Aorta (tissue), 5 donors: ENCODE data around the gene LST1. TPM values are rescaled to one million over a fixed set of nuclear protein-coding genes. Genes with fewer than 3 reads are reported as not detected.
A peak's percentile ranks its signal among the peaks of the same experiment; 100 is the strongest.

Experiments
- ATAC-seq: fragments of 200-7000 bp; cut with Tn5 transposase; one replicate; pipeline ENCODE4 v1.9.1; 2022; ENCODE audit warnings: moderate library complexity; ENCODE audit not compliant: low FRiP score
- DNase-seq, 2 donors: peaks; one replicate each; pipeline ENCODE4 v3.0.0-alpha.2; 2020
- H3K27ac ChIP-seq, 2 donors: one replicate each; pipeline ENCODE4 v1.5.1; 2013; ENCODE audit warnings: low read length in 2 of 2, mild to moderate bottlenecking in 2 of 2, moderate library complexity in 2 of 2, control low read depth in 1 of 2, inconsistent platforms in 1 of 2, low read depth in 1 of 2
- H3K27me3 ChIP-seq, 2 donors: one replicate each; pipeline ENCODE4 v1.6.1; 2013; ENCODE audit warnings: control low read depth in 1 of 2, low read length in 1 of 2, mild to moderate bottlenecking in 1 of 2, moderate library complexity in 1 of 2; ENCODE audit not compliant: insufficient read depth in 2 of 2, control insufficient read depth in 1 of 2
- H3K36me3 ChIP-seq, 2 donors: one replicate each; pipeline ENCODE4 v1.6.1; 2013; ENCODE audit warnings: control low read depth in 1 of 2, low read length in 1 of 2, mild to moderate bottlenecking in 1 of 2; ENCODE audit not compliant: insufficient read depth in 2 of 2, control insufficient read depth in 1 of 2
- H3K4me1 ChIP-seq, 2 donors: one replicate each; pipeline ENCODE4 v1.6.1; 2013; ENCODE audit warnings: low read length in 2 of 2, control low read depth in 1 of 2, mild to moderate bottlenecking in 1 of 2, moderate library complexity in 1 of 2; ENCODE audit not compliant: insufficient read depth in 2 of 2, control insufficient read depth in 1 of 2
- H3K4me3 ChIP-seq, 2 donors: one replicate each; pipeline ENCODE4 v1.5.1; 2013; ENCODE audit warnings: low read length in 2 of 2, control low read depth in 1 of 2, mild to moderate bottlenecking in 1 of 2
- H3K9me3 ChIP-seq: one replicate; pipeline ENCODE4 v1.6.1; 2013; ENCODE audit warnings: mild to moderate bottlenecking, low read length; ENCODE audit not compliant: control insufficient read depth
- WGBS, 2 donors: extraction: QIAGEN DNeasy Blood & Tissue Kit; methylation state at CpG; one replicate each; pipeline ENCODE4 v1.1.7; 2013; 5-methylcytosine and 5-hydroxymethylcytosine counted together
- intact Hi-C, 2 donors: fragments of 100-400 bp; cut with DNase I; formaldehyde crosslinking; loops; one replicate each; pipeline versions ENCODE4 v1.14.2 to v1.15.0; 2022
- long read RNA-seq, 2 donors: library from polyadenylated mRNA; unstranded; transcript quantifications; one replicate each; pipeline ENCODE4 v2.0.0, GENCODE V29; 2020 to 2021
- polyA plus RNA-seq, 2 donors: library from polyadenylated mRNA; stranded (reverse); fragments of 200-250 nt; gene quantifications; one replicate each; pipeline ENCODE4 v1.2.3, GENCODE V29; 2013
- total RNA-seq, 2 donors: library from RNA; stranded (reverse); fragmentation: NEBNext Ultra II Directional; extraction: Animal tissue kit (Norgen Biotek cat#: 25700); gene quantifications; one replicate each; pipeline ENCODE4 v1.2.1, GENCODE V29; 2021
- donor health status: healthy with polysubstance abuse.
- donor health status: Bipolar disorder and iron deficiency.
- donor health status: DM: no; HTN: no; CAD: no.
- donor health status: DM: no; HTN: no; CAD: no.
- donor health status: DM: yes; HTN: yes; CAD: no.

LST1 gene
- total RNA-seq (10 to 100 TPM; 21.1 to 24.6 TPM), polyA plus RNA-seq (10 to 100 TPM in 1 of 2 donors, 1 to 10 TPM in 1; 7.9 to 23.4 TPM)
- long read RNA-seq, donor 1, partial matches to known transcripts = 0 of 1 reads
- long read RNA-seq, donor 1, other reads (novel, unspliced or antisense) = 1 of 1 reads
- long read RNA-seq, donor 2, partial matches to known transcripts = 1 of 5 reads
- long read RNA-seq, donor 2, other reads (novel, unspliced or antisense) = 2 of 5 reads

- intact Hi-C loops = no loop called here
- WGBS, 2 donors = 67 to 76% methylated on average over 1 of the region's 1 CpG
- Histone ChIP-seq H3K36me3 (no peaks in the 10 kb centered on the region), H3K9me3 (no peaks in the 10 kb centered on the region), H3K27ac (no peak within 1 kb of the TSS), H3K4me1 (no peaks in the 10 kb centered on the region), H3K27me3 (no peaks in the 10 kb centered on the region), H3K4me3 (no peak within 1 kb of the TSS)
- DNase-seq (no peak), ATAC-seq (no peak)
Observed at GRCh38 chr6:31586008-31586407, at the start of gene LST1. Gene LST1, plus strand, starts transcription at chr6:31586277. Its CDS starts 1,023 bp downstream, at chr6:31587300.

- Histone ChIP-seq H3K4me3 (no peak overlapping the region), H3K27me3 (no peaks in the 10 kb centered on the region), H3K4me1 (peaks cover 3% of the 10 kb centered on the region in 2 donors), H3K27ac (no peak overlapping the region), H3K9me3 (no peaks in the 10 kb centered on the region), H3K36me3 (peaks cover 13 to 23% of the 10 kb centered on the region in 2 donors)
- 51 to 60% methylated on average over 6 of the region's 6 CpGs for WGBS, 2 donors
- no peak for DNase-seq
- intact Hi-C loops = no loop called here
- ATAC-seq = no peak
Observed at GRCh38 chr6:31538805-31539400, 47.2 kb upstream of the LST1 start.

- WGBS, 2 donors = 10 to 12% methylated on average over 4 of the region's 4 CpGs
- DNase-seq = no peak
- no peaks in the 10 kb centered on the region for H3K9me3 ChIP-seq
- no peak overlapping the region for H3K27ac ChIP-seq
- no peaks in the 10 kb centered on the region for H3K27me3 ChIP-seq
- H3K36me3 ChIP-seq = peaks cover 5 to 19% of the 10 kb centered on the region in 2 donors
- intact Hi-C loops = loop anchor here in 1 of 2 donors (5.0 kb wide), 2 partner anchors 48 to 637 kb away; partner anchors contain the start of genes AGPAT1 and RNF5
- H3K4me1 ChIP-seq = peaks cover 3% of the 10 kb centered on the region in 2 donors
- H3K4me3 ChIP-seq = peak overlapping the region; percentile 77 to 78
- no peak for ATAC-seq
Observed at GRCh38 chr6:31540640-31541039, 45.4 kb upstream of the LST1 start.

- Histone ChIP-seq H3K27ac (peak overlapping the region in 1 of 2 donors; percentile 94), H3K9me3 (no peaks in the 10 kb centered on the region), H3K36me3 (peaks cover 5 to 14% of the 10 kb centered on the region in 2 donors), H3K4me3 (peak overlapping the region; percentile 77 to 78), H3K4me1 (peaks cover 3% of the 10 kb centered on the region in 2 donors), H3K27me3 (no peaks in the 10 kb centered on the region)
- intact Hi-C loops = loop anchor here in 1 of 2 donors (5.0 kb wide), 2 partner anchors 49 to 636 kb away; partner anchors contain the start of genes AGPAT1 and RNF5
- no peak for ATAC-seq
- 0% methylated on average over 21 of the region's 21 CpGs for WGBS, 2 donors
- DNase-seq = peak in 1 of 2 donors; percentile 84
Observed at GRCh38 chr6:31541059-31541657, 44.9 kb upstream of the LST1 start.

GRCh38 chr6:31541658-31542521 is 44.2 kb upstream of the LST1 start, which contains the start of gene DDX39B:
Gene DDX39B, minus strand, starts transcription at chr6:31542003. Its CDS starts 1,471 bp downstream, at chr6:31540532.
- H3K36me3 ChIP-seq = peaks cover 5 to 10% of the 10 kb centered on the region in 2 donors
- intact Hi-C loops = loop anchor here in 1 of 2 donors (5.0 kb wide), 2 partner anchors 50 to 635 kb away; partner anchors contain the start of genes AGPAT1 and RNF5
- 0% methylated on average over 39 to 43 of the region's 43 CpGs for WGBS, 2 donors
- H3K9me3 ChIP-seq = no peaks in the 10 kb centered on the region
- H3K27ac ChIP-seq = peak within 1 kb of the TSS; percentile 47 to 94
- no peaks in the 10 kb centered on the region for H3K27me3 ChIP-seq
- DNase-seq = peak; percentile 97
- peak; percentile 97 for ATAC-seq
- H3K4me3 ChIP-seq = peak within 1 kb of the TSS; percentile 77 to 78
- peaks cover 3% of the 10 kb centered on the region in 2 donors for H3K4me1 ChIP-seq

- Histone ChIP-seq H3K36me3 (peaks cover 2 to 7% of the 10 kb centered on the region in 2 donors), H3K4me1 (peaks cover 3% of the 10 kb centered on the region in 2 donors), H3K4me3 (no peak overlapping the region), H3K27me3 (no peaks in the 10 kb centered on the region), H3K9me3 (no peaks in the 10 kb centered on the region), H3K27ac (no peak overlapping the region)
- 89 to 90% methylated on average over 6 of the region's 6 CpGs for WGBS, 2 donors
- intact Hi-C loops = loop anchor here in 1 of 2 donors (5.0 kb wide), 2 partner anchors 51 to 634 kb away; partner anchors contain the start of genes AGPAT1 and RNF5
- ATAC-seq = no peak
- DNase-seq = no peak
Observed at GRCh38 chr6:31543639-31544038, 42.4 kb upstream of the LST1 start.

GRCh38 chr6:31544676-31545075 is 41.4 kb upstream of the LST1 start:
- WGBS, 2 donors = 59 to 64% methylated on average over 2 of the region's 2 CpGs
- no peaks in the 10 kb centered on the region for H3K27me3 ChIP-seq
- H3K4me3 ChIP-seq = no peak overlapping the region
- no peak for ATAC-seq
- no peaks in the 10 kb centered on the region for H3K36me3 ChIP-seq
- no peak overlapping the region for H3K27ac ChIP-seq
- no peaks in the 10 kb centered on the region for H3K9me3 ChIP-seq
- intact Hi-C loops = loop anchor here in 1 of 2 donors (5.0 kb wide), 2 partner anchors 52 to 633 kb away; partner anchors contain the start of genes AGPAT1 and RNF5
- no peak for DNase-seq
- H3K4me1 ChIP-seq = peaks cover 2 to 3% of the 10 kb centered on the region in 2 donors

- H3K27ac ChIP-seq = no peak overlapping the region
- H3K4me3 ChIP-seq = no peak overlapping the region
- intact Hi-C loops = no loop called here
- no peaks in the 10 kb centered on the region for H3K36me3 ChIP-seq
- no peak for DNase-seq
- no peaks in the 10 kb centered on the region for H3K27me3 ChIP-seq
- H3K4me1 ChIP-seq = peaks cover 2 to 3% of the 10 kb centered on the region in 2 donors
- WGBS, 2 donors = 64 to 72% methylated on average over 7 of the region's 7 CpGs
- ATAC-seq = no peak
- H3K9me3 ChIP-seq = no peaks in the 10 kb centered on the region
Observed at GRCh38 chr6:31545291-31545690, 40.8 kb upstream of the LST1 start.
